SK-N-SH (cell line): ENCODE data around the gene MESP1. TPM values are rescaled to one million over a fixed set of nuclear protein-coding genes. Genes with fewer than 3 reads are reported as not detected.

ENCODE experiments used
- CTCF ChIA-PET: fragments of 300-600, 350-600 bp; formaldehyde crosslinking; extraction: SDS; loops from one replicate; lab custom pipeline; 2021; lab: Yijun Ruan, JAX
- POLR2A ChIA-PET: fragments of 350-600 bp; sonication (Branson Sonifier 250); formaldehyde crosslinking; extraction: SDS; loops from one replicate; lab custom pipeline; 2020; ENCODE audit warnings: antibody characterized with exemption, inconsistent platforms; lab: Yijun Ruan, JAX
- DNase-seq: peaks from one replicate; pipeline ENCODE4 v3.0.0; 2012
- H2AFZ ChIP-seq: fragments of 200-600 bp; sonication (generic); 2 replicates; pipeline ENCODE4 v1.8.1; 2016; ENCODE audit warnings: antibody characterized with exemption, mild to moderate bottlenecking, low read depth
- H3F3A ChIP-seq: fragments of 200-600 bp; sonication (generic); replicated peaks from 2 replicates; pipeline ENCODE3; 2016; ENCODE audit warnings: antibody characterized with exemption, mild to moderate bottlenecking; ENCODE audit not compliant: insufficient read depth
- H3K27ac ChIP-seq, 2 experiments: fragments of 200-500 bp in 1 of 2; fragments of 200-600 bp in 1 of 2; sonication (Bioruptor generic) in 1 of 2; sonication (generic), shearing (Covaris generic) in 1 of 2; 2 replicates each; pipeline versions ENCODE4 v1.5.1 to v1.6.1; 2014 to 2016; ENCODE audit warnings: low read depth in 2 of 2, inconsistent platforms in 1 of 2, low read length in 1 of 2, mild to moderate bottlenecking in 1 of 2, mixed read lengths in 1 of 2
- H3K27me3 ChIP-seq: fragments of 200-600 bp; sonication (generic), shearing (Covaris generic); 2 replicates; pipeline ENCODE4 v1.6.1; 2016; ENCODE audit warnings: mixed run types; ENCODE audit not compliant: insufficient read depth
- H3K36me3 ChIP-seq, 2 experiments: fragments of 200-500 bp in 1 of 2; fragments of 200-600 bp in 1 of 2; sonication (Bioruptor generic) in 1 of 2; sonication (generic) in 1 of 2; replicated peaks in 1 of 2; 2 replicates each; pipeline versions ENCODE3 to v1.5.1; 2014 to 2016; ENCODE audit warnings: low read length in 1 of 2, mild to moderate bottlenecking in 1 of 2; ENCODE audit not compliant: insufficient read depth in 2 of 2, control insufficient read depth in 1 of 2
- H3K4me1 ChIP-seq, 2 experiments: fragments of 200-500 bp in 1 of 2; fragments of 200-600 bp in 1 of 2; sonication (Bioruptor generic) in 1 of 2; sonication (generic), shearing (Covaris generic) in 1 of 2; 2 replicates each; pipeline versions ENCODE4 v1.5.1 to v1.6.1; 2014 to 2016; ENCODE audit warnings: low read depth in 1 of 2, low read length in 1 of 2, mixed run types in 1 of 2; ENCODE audit not compliant: insufficient read depth in 2 of 2, control insufficient read depth in 1 of 2
- H3K4me2 ChIP-seq: fragments of 200-600 bp; sonication (generic), shearing (Covaris generic); 2 replicates; pipeline ENCODE4 v1.6.1; 2017; ENCODE audit warnings: mixed run types
- H3K4me3 ChIP-seq, 2 experiments: fragments of 200-500 bp in 1 of 2; fragments of 200-600 bp in 1 of 2; sonication (Bioruptor generic) in 1 of 2; sonication (generic), shearing (Covaris generic) in 1 of 2; 2 replicates each; pipeline versions ENCODE4 v1.5.1 to v1.8.1; 2014 to 2016; ENCODE audit warnings: low read depth in 2 of 2, inconsistent platforms in 1 of 2, low read length in 1 of 2, mild to moderate bottlenecking in 1 of 2, mixed read lengths in 1 of 2, moderate library complexity in 1 of 2
- H3K79me2 ChIP-seq: fragments of 200-600 bp; sonication (generic); 2 replicates; pipeline ENCODE4 v1.8.1; 2017; ENCODE audit warnings: mild to moderate bottlenecking; ENCODE audit not compliant: insufficient read depth
- H3K9ac ChIP-seq: fragments of 200-600 bp; sonication (generic); 2 replicates; pipeline ENCODE4 v1.6.1; 2017; ENCODE audit warnings: mixed run types
- H3K9me2 ChIP-seq: fragments of 200-600 bp; sonication (generic); 2 replicates; pipeline ENCODE4 v1.6.1; 2017; ENCODE audit warnings: mixed run types
- H3K9me3 ChIP-seq: fragments of 200-600 bp; sonication (generic); 2 replicates; pipeline ENCODE4 v1.6.1; 2017; ENCODE audit warnings: mixed run types, mild to moderate bottlenecking, moderate library complexity
- H4K20me1 ChIP-seq: fragments of 200-600 bp; sonication (generic); 2 replicates; pipeline ENCODE4 v1.6.1; 2017; ENCODE audit warnings: mild to moderate bottlenecking, mixed run types; ENCODE audit not compliant: insufficient read depth
- GABPA ChIP-seq: IDR thresholded peaks from 2 replicates; pipeline ENCODE4 v1.4.0; 2012; ENCODE audit warnings: low read depth, mild to moderate bottlenecking
- YY1 ChIP-seq: IDR thresholded peaks from 2 replicates; pipeline ENCODE4 v1.4.0; 2012; ENCODE audit warnings: low read depth, mild to moderate bottlenecking
- WGBS: methylation state at CpG from one replicate; pipeline ENCODE4 v1.1.6; 2017; ENCODE audit warnings: low lambda C conversion rate; 5-methylcytosine and 5-hydroxymethylcytosine counted together
- polyA plus RNA-seq, 3 experiments: library from polyadenylated mRNA; depleted of rRNA; stranded (reverse); fragments of >200 nt; gene quantifications; 2 replicates each; pipeline ENCODE4 v1.2.3, GENCODE V29; 2012
- TF ChIP-seq, protein P1 (sequence below): fragments of 150-350 bp; IDR thresholded peaks from 2 replicates; pipeline ENCODE4 v1.6.1; 2016; ENCODE audit warnings: mild to moderate bottlenecking, low read depth, low read length
- TF ChIP-seq, protein P2 (sequence below): IDR thresholded peaks from 2 replicates; pipeline ENCODE4 v1.6.1; 2012; ENCODE audit warnings: mild to moderate bottlenecking, low read depth, low read length, moderate library complexity
- TF ChIP-seq, protein P3 (sequence below): IDR thresholded peaks from 2 replicates; pipeline ENCODE4 v1.4.0; 2012; ENCODE audit warnings: low read depth

Gene MESP1
- polyA plus RNA-seq, 1 of the 3 experiments (the other 2 are of a cell fraction) = 0.74 TPM

DNA sequence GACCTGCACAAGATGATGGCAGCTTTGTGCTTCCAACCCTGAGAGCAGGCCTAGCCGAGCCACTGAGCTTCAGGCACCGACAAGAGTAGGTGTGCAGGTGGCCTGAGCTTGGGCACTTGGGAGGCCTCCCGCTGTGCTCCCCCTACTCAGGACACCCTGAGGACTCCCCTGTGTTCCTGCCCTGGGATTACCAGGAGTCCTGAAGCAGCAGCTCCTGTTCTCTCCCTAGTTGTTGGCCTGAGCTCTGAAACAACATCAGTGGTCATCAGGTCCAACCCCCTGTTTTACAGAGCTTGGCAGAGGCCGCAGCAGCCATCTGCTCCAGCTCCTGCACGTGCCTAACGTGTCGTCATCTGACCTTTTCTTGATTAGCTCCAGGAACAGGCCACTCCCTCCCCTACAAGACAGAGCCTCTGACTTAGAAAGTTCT lies 17.0 kb upstream of the MESP1 start (continued):
- TF ChIP-seq, protein P1, sequence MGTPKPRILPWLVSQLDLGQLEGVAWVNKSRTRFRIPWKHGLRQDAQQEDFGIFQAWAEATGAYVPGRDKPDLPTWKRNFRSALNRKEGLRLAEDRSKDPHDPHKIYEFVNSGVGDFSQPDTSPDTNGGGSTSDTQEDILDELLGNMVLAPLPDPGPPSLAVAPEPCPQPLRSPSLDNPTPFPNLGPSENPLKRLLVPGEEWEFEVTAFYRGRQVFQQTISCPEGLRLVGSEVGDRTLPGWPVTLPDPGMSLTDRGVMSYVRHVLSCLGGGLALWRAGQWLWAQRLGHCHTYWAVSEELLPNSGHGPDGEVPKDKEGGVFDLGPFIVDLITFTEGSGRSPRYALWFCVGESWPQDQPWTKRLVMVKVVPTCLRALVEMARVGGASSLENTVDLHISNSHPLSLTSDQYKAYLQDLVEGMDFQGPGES = no peak

DNA sequence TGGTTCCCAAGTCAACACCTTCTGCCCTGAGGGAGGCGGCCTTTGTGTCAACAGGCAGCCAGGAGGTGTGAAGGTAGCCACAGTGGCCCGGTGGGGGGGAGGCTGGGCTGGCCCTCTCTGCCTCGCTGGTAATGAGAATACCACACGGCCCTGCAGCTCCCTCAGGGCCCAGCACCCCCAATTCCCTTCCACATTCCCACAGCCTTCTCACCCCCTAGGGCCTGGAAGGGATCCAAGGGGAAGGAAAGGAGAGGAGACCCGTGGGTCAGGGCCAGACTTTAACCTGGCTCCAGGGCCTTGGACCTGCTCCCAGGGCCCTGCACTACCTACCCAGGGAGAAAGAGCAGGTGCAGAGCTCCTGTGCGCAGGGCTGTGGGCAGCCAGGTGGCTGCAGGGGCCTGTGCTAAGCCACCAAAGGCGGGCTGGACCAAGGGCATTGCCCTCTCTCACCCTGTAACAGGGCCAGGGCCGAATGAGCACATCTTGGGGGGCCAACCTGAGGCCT lies 16.4 kb upstream of the MESP1 start:
- Histone ChIP-seq H3F3A (peaks cover 10% of the 10 kb centered on the region), H2AFZ (no peak overlapping the region), H3K9ac (no peak overlapping the region), H3K4me2 (no peak overlapping the region), H3K79me2 (no peaks in the 10 kb centered on the region), H3K36me3 (no peaks in the 10 kb centered on the region), H4K20me1 (no peaks in the 10 kb centered on the region), H3K27me3 (no peaks in the 10 kb centered on the region), H3K4me3 (no peak overlapping the region), H3K9me3 (no peaks in the 10 kb centered on the region), H3K27ac (no peak overlapping the region), H3K9me2 (no peaks in the 10 kb centered on the region), H3K4me1 (peaks cover 4 to 15% of the 10 kb centered on the region in 2 experiments; a peak in 2 of 4 replicates)
- no peak for DNase-seq
- CTCF ChIA-PET = interaction anchor here (0.8 to 1.0 kb wide), 2 partner anchors 10 to 107 kb away, joined by 3 to 7 read pairs; no protein-coding TSS in a partner anchor
- no peak for TF ChIP-seq GABPA
- 91% methylated on average over 4 of the region's 8 CpGs for WGBS
- POLR2A ChIA-PET = no interaction called here

DNA sequence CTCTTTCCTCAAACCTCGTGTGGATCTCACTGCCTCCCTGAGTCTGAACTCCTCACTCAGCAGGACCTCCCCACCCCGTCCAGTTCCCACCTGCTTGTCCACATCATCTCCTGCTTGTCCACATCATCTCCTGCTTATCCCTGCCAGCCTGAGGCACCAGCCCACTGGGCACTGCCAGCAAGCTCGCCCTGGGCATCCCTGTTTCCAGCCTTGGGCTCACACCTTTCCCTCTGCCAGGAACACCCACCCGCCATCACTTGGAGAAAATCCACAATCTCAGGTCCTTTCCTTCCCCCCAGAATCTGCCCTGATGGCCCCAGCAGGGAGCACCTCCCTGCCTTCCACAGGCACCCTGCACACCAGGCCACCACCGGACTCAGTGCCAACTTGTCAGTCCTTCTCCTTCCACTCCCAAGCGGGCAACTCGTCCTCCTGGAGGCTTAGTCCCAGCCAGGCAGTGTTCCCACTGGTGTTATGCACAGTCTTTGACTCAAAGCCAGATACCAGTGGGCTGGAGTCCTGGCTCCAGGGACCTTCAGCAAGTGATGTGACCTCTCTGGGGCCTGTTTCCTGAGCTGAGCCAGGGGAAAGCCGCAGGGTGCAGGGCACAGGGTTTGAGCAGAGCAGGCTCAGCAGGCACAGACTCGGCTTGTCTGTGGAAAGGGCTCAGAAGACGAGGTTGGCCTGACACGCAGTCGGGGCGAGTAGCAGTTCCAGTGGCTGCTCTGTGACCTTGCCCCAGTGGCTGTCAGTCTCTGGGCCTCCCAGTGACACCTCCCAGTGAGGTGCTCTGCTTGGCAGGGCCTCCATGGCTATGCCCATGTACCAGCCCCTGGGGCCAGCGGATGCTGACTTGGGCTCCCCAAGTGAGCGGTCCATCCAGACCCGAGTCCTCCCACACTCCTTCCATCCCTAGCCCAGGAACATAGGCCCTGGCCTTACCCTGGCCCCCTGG lies 15.6 kb upstream of the MESP1 start:
- ChIA-PET CTCF (interaction anchor here (1.0 kb wide), 1 partner anchor 11 kb away, joined by 3 read pairs; no protein-coding TSS in a partner anchor), POLR2A (no interaction called here)
- Histone ChIP-seq H3K4me1 (peaks cover 4 to 15% of the 10 kb centered on the region in 2 experiments; a peak in 2 of 4 replicates), H3F3A (peaks cover 5% of the 10 kb centered on the region), H3K27me3 (no peaks in the 10 kb centered on the region), H3K9me3 (no peaks in the 10 kb centered on the region), H3K79me2 (no peaks in the 10 kb centered on the region), H3K36me3 (no peaks in the 10 kb centered on the region), H3K4me3 (no peak overlapping the region), H3K9me2 (no peaks in the 10 kb centered on the region), H2AFZ (no peak overlapping the region), H3K9ac (no peak overlapping the region), H4K20me1 (no peaks in the 10 kb centered on the region), H3K4me2 (no peak overlapping the region), H3K27ac (no peak overlapping the region)
- no peak for DNase-seq
- WGBS = 92% methylated on average over 10 of the region's 16 CpGs
- TF ChIP-seq, protein P2, sequence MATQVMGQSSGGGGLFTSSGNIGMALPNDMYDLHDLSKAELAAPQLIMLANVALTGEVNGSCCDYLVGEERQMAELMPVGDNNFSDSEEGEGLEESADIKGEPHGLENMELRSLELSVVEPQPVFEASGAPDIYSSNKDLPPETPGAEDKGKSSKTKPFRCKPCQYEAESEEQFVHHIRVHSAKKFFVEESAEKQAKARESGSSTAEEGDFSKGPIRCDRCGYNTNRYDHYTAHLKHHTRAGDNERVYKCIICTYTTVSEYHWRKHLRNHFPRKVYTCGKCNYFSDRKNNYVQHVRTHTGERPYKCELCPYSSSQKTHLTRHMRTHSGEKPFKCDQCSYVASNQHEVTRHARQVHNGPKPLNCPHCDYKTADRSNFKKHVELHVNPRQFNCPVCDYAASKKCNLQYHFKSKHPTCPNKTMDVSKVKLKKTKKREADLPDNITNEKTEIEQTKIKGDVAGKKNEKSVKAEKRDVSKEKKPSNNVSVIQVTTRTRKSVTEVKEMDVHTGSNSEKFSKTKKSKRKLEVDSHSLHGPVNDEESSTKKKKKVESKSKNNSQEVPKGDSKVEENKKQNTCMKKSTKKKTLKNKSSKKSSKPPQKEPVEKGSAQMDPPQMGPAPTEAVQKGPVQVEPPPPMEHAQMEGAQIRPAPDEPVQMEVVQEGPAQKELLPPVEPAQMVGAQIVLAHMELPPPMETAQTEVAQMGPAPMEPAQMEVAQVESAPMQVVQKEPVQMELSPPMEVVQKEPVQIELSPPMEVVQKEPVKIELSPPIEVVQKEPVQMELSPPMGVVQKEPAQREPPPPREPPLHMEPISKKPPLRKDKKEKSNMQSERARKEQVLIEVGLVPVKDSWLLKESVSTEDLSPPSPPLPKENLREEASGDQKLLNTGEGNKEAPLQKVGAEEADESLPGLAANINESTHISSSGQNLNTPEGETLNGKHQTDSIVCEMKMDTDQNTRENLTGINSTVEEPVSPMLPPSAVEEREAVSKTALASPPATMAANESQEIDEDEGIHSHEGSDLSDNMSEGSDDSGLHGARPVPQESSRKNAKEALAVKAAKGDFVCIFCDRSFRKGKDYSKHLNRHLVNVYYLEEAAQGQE = no peak
- no peak for TF ChIP-seq YY1
- TF ChIP-seq, protein P3, sequence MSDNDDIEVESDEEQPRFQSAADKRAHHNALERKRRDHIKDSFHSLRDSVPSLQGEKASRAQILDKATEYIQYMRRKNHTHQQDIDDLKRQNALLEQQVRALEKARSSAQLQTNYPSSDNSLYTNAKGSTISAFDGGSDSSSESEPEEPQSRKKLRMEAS = no peak
- TF ChIP-seq, all 33 proteins: peak for 0
